Muscle layer of colon (tissue), 2 donors: Measurements from ENCODE around the gene COL11A2.
A peak's percentile ranks its signal among the peaks of the same experiment; 100 is the strongest.

Experiments used
- H3K27ac ChIP-seq: one replicate; pipeline ENCODE4 v1.7.0; 2013; ENCODE audit warnings: low read depth, mild to moderate bottlenecking, low read length, moderate library complexity
- H3K27me3 ChIP-seq, 2 donors: one replicate each; pipeline ENCODE4 v1.7.0; 2013; ENCODE audit warnings: low read length in 2 of 2, mild to moderate bottlenecking in 2 of 2; ENCODE audit not compliant: insufficient read depth in 2 of 2, control insufficient read depth in 1 of 2
- H3K36me3 ChIP-seq: one replicate; pipeline ENCODE4 v1.7.0; 2013; ENCODE audit warnings: mild to moderate bottlenecking, low read length; ENCODE audit not compliant: insufficient read depth
- H3K4me1 ChIP-seq: one replicate; pipeline ENCODE4 v1.7.0; 2013; ENCODE audit warnings: mild to moderate bottlenecking, low read length; ENCODE audit not compliant: insufficient read depth
- H3K4me3 ChIP-seq, 2 donors: one replicate each; pipeline ENCODE4 v1.7.0; 2013; ENCODE audit warnings: low read length in 2 of 2, low read depth in 1 of 2, mild to moderate bottlenecking in 1 of 2, moderate library complexity in 1 of 2
- H3K9ac ChIP-seq: one replicate; pipeline ENCODE4 v1.7.0; 2013; ENCODE audit warnings: low read length
- H3K9me3 ChIP-seq: one replicate; pipeline ENCODE4 v1.7.0; 2013; ENCODE audit warnings: mild to moderate bottlenecking, low read length
- donor health status: abdominal sarcoma.
- donor health status: Adenocarcinoma of cecum.

The COL11A2 gene

DNA sequence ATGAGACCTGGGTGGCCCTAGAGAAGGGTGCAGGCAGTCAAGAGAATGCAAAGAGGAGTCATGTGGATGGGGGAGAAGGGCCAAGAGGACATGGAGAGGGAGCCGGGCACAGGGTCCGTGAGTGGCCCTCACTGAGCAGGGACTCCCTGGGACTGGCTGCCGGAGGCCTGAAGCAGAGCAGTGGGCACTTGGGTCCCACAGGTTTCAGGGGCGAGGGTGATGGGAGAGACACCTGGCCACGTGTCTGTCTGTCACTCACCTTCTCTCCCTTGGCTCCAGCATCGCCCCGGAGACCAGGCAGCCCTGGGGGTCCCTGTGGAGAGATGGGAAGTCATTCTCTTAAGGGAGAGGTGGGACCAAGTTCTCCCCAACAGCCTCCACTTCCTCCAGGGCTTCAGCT is 25.5 kb downstream of the COL11A2 start:
- Histone ChIP-seq H3K4me1 (peaks cover 4% of the 10 kb centered on the region), H3K9ac (no peak overlapping the region), H3K27me3 (no peaks in the 10 kb centered on the region), H3K27ac (no peak overlapping the region), H3K9me3 (no peaks in the 10 kb centered on the region), H3K36me3 (no peaks in the 10 kb centered on the region), H3K4me3 (no peak overlapping the region)

GRCh38 chr6:33166363-33166762 is 25.9 kb downstream of the COL11A2 start:
- no peak overlapping the region for H3K9ac ChIP-seq
- no peak overlapping the region for H3K27ac ChIP-seq

GRCh38 chr6:33165581-33166258 is 26.5 kb downstream of the COL11A2 start:
- no peaks in the 10 kb centered on the region for H3K36me3 ChIP-seq
- H3K4me1 ChIP-seq = peaks cover 12% of the 10 kb centered on the region

More at GRCh38 chr6:33166363-33166762, 25.9 kb downstream of the COL11A2 start:
- peaks cover 5% of the 10 kb centered on the region for H3K4me1 ChIP-seq
- H3K36me3 ChIP-seq = no peaks in the 10 kb centered on the region
- H3K27me3 ChIP-seq = no peaks in the 10 kb centered on the region
- no peak overlapping the region for H3K4me3 ChIP-seq
- no peaks in the 10 kb centered on the region for H3K9me3 ChIP-seq

DNA sequence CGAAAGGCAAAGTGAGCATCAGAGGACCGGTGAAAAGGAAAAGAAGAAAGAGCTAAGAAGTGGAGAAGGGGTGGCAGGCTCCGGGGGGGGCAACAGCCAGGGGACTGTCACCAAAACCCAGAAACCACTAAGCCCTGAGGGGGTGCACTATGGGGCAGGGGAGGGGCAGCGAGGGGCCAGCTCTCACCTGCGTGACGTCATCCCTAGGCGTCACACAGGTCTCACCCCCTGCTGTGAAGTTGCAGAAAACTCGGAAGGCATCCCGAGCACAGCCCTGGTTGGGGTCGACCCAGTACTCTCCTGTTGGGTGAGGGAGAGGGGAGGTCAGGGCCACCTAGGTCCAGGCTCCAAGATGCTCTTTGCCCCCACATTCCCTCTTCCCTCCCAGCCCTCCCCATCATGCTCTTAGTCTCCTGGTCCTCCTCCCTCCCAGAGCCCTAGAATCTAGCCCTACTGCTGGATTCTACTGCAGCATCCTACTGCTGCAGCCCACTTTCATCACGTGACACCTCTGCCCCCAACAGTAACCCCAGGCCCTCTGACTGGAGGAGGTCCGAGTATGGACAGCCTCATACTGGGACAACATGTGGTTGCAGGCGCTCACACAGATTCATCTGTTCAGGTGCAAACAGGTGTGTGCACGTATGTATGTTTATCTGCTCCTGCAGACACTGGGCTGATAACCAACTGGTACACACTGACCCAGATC is 27.4 kb downstream of the COL11A2 start:
- Histone ChIP-seq H3K4me1 (peaks cover 14% of the 10 kb centered on the region), H3K36me3 (no peaks in the 10 kb centered on the region), H3K27ac (no peak overlapping the region), H3K9me3 (no peaks in the 10 kb centered on the region), H3K9ac (no peak overlapping the region), H3K4me3 (no peak overlapping the region), H3K27me3 (no peaks in the 10 kb centered on the region)

More at GRCh38 chr6:33165581-33166258, 26.5 kb downstream of the COL11A2 start:
- no peaks in the 10 kb centered on the region for H3K27me3 ChIP-seq
- no peak overlapping the region for H3K4me3 ChIP-seq
- H3K9ac ChIP-seq = no peak overlapping the region
- no peak overlapping the region for H3K27ac ChIP-seq
- no peaks in the 10 kb centered on the region for H3K9me3 ChIP-seq

- Histone ChIP-seq H3K4me3 (no peak overlapping the region), H3K27ac (no peak overlapping the region), H3K27me3 (no peaks in the 10 kb centered on the region), H3K9me3 (no peaks in the 10 kb centered on the region), H3K4me1 (peaks cover 14% of the 10 kb centered on the region), H3K9ac (no peak overlapping the region), H3K36me3 (no peaks in the 10 kb centered on the region)
Observed at GRCh38 chr6:33164176-33164575, 28.1 kb downstream of the COL11A2 start.

DNA sequence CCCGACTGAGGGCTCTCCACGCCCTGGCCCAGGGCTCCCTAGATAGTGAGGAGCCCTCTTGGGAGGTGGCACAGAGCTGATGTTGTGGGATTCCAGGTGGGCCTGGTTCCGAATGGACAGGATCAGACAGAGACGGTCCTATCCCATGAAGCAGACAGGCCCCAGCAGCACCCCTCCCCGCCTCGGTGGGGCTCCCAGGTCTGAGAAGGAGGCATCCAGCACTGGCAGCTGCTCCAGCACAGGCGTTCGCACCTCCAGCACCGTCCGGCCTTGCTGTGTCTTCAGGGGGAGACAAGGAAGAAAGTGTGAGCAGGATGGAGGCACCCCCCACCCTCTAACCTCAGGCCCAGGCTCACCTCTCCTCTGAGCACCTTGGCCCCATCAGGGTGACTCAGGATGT is 28.7 kb downstream of the COL11A2 start:
- Histone ChIP-seq H3K9me3 (no peaks in the 10 kb centered on the region), H3K27ac (no peak overlapping the region), H3K4me1 (peaks cover 14% of the 10 kb centered on the region), H3K4me3 (no peak overlapping the region), H3K27me3 (no peaks in the 10 kb centered on the region), H3K36me3 (no peaks in the 10 kb centered on the region), H3K9ac (no peak overlapping the region)

DNA sequence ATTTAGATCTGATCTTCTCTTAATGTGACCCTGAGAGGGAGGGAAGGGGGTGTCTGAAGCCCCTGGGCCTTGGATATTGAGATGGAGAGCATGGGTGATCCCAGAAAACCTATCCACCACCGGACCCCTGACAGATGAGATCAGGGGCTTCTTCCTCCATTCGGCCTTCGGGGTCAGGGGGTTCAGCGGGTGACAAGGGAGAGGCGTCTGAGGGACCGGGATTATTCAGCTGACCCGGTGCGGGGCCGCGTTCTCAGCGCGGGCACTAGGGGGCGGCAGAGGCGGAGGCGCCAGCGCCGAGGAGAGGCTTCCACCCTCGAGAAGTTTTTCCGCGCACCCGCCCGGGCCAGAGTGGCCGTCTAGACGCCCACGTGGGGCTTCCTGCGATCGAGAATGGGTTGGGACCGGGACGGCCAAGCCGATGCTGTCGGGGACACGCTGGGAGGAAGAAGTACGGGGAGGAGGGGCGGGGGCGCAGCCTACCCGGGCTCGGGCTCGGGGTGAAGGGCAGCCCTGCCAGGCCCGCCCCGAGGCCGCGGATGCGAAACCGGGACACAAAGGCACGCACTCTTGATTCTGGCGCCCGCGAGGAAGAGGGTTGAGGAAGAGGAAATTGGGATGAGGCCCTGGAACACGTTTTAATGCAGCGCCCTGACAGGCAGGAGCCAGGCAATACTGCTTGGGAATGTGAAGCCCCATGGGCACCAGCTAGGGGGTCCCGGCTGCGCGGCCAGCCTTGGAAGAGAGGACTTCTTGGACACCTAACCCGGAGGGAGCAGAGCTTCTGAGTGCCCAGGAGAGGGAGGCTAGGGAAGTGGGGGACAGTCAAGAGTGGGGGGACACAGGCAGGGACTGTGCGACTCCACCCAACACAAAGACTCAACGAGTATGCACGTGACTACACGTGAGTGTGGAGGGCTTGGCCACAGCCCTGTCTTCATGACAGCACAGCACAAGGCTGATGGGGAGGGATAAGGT is 30.6 kb downstream of the COL11A2 start:
- Histone ChIP-seq H3K27ac (peak overlapping the region; percentile 61), H3K9ac (no peak overlapping the region), H3K36me3 (no peaks in the 10 kb centered on the region), H3K27me3 (no peaks in the 10 kb centered on the region), H3K4me3 (peak overlapping the region; percentile 34 to 57), H3K4me1 (peaks cover 14% of the 10 kb centered on the region), H3K9me3 (no peaks in the 10 kb centered on the region)

- peak overlapping the region; percentile 61 for H3K27ac ChIP-seq
- H3K9me3 ChIP-seq = no peaks in the 10 kb centered on the region
- peak overlapping the region in 1 of 2 donors; percentile 57 for H3K4me3 ChIP-seq
- no peak overlapping the region for H3K9ac ChIP-seq
- H3K4me1 ChIP-seq = peaks cover 14% of the 10 kb centered on the region
- no peaks in the 10 kb centered on the region for H3K27me3 ChIP-seq
- no peaks in the 10 kb centered on the region for H3K36me3 ChIP-seq
Observed at GRCh38 chr6:33160728-33161344, 31.4 kb downstream of the COL11A2 start.

DNA sequence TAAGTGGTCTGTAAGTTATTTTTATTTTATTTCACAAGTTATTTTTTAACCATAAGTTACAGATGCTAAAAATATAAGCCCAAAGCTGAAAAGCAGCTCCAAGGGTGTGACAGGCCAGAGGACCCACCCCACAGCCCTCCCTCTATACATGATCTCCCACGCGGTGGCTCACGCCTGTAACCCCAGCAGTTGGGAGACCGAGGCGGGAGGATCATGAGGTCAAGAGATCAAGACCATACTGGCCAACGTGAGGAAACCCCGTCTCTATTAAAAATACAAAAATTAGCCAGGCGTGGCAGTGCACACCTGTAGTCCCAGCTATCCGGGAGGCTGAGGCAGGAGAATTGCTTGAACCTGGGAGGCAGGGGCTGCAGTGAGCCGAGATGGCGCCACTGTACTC is 32.2 kb downstream of the COL11A2 start:
- H3K27ac ChIP-seq = no peak overlapping the region
- H3K4me1 ChIP-seq = peaks cover 14% of the 10 kb centered on the region
- H3K9ac ChIP-seq = no peak overlapping the region
- no peak overlapping the region for H3K4me3 ChIP-seq
- H3K9me3 ChIP-seq = no peaks in the 10 kb centered on the region
- no peaks in the 10 kb centered on the region for H3K36me3 ChIP-seq
- H3K27me3 ChIP-seq = no peaks in the 10 kb centered on the region

DNA sequence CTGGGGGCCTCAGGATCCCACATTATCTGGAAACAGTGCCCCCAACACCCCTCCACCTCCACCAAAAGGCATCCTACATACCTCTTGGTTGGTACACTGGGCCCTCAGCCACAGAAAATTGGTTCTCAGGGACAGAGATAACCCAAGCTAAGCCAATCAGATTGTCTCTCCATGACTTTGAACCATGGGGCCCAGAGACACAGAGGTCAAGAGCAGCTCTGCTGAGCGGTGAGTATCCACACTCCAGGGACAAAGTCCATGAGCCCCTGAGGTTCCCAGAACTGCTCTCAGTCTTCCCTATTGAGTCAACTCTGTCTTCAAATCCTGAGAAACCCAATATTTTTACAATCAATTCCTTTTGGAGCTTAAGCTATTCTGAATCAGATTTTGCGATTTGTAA is 35.3 kb downstream of the COL11A2 start:
- peaks cover 12% of the 10 kb centered on the region for H3K4me1 ChIP-seq
- H3K27me3 ChIP-seq = no peaks in the 10 kb centered on the region
- H3K27ac ChIP-seq = no peak overlapping the region
- H3K36me3 ChIP-seq = no peaks in the 10 kb centered on the region
- no peak overlapping the region for H3K4me3 ChIP-seq
- H3K9ac ChIP-seq = no peak overlapping the region
- no peaks in the 10 kb centered on the region for H3K9me3 ChIP-seq

DNA sequence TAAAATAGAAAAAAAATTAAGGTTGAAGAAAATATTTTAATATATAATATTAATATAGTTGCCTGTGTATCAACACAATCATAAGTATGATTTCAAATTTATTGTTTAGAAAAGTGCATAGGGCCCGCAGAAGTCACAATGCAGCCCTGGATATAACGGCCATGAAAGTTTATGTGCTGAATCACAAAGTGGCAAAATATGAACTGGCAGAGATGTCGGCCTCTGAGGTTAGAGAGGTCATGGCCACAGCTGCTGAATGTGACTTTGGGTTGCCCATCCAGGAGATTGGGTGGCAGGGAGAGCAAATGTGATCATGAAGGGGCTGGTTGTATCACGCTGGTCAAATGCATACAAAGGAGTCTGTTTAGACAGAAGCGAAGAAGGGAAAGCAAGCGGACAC is 35.7 kb downstream of the COL11A2 start:
- Histone ChIP-seq H3K9me3 (no peaks in the 10 kb centered on the region), H3K4me3 (no peak overlapping the region), H3K27me3 (no peaks in the 10 kb centered on the region), H3K36me3 (no peaks in the 10 kb centered on the region), H3K4me1 (peaks cover 9% of the 10 kb centered on the region), H3K27ac (no peak overlapping the region), H3K9ac (no peak overlapping the region)
